Neural progenitor cell (in vitro differentiated cells): ENCODE measurements around the gene CACNA1B. TPM values are rescaled to one million over a fixed set of nuclear protein-coding genes. Genes with fewer than 3 reads are reported as not detected.

ENCODE experiments used
- DNase-seq: peaks from one replicate; pipeline ENCODE4 v3.0.0-alpha.2; 2016; ENCODE audit warnings: low spot score
- H2AFZ ChIP-seq: fragments of 200-600 bp; sonication (generic); replicated peaks from 2 replicates; pipeline ENCODE4 v1.6.1; 2016; ENCODE audit warnings: antibody characterized with exemption
- H3F3A ChIP-seq: fragments of 200-600 bp; sonication (generic); 2 replicates; pipeline ENCODE4 v1.6.1; 2016; ENCODE audit warnings: antibody characterized with exemption, low read depth
- H3K27ac ChIP-seq: fragments of 200-600 bp; sonication (generic); 2 replicates; pipeline ENCODE4 v1.5.1; 2016; ENCODE audit warnings: mild to moderate bottlenecking
- H3K27me3 ChIP-seq: fragments of 200-600 bp; sonication (generic); 2 replicates; pipeline ENCODE4 v1.6.1; 2016; ENCODE audit warnings: mild to moderate bottlenecking, moderate library complexity
- H3K36me3 ChIP-seq: fragments of 200-600 bp; sonication (generic); 2 replicates; pipeline ENCODE4 v1.5.1; 2016
- H3K4me1 ChIP-seq: fragments of 200-600 bp; sonication (generic); 2 replicates; pipeline ENCODE4 v1.6.1; 2016; ENCODE audit warnings: mixed run types
- H3K4me2 ChIP-seq: fragments of 200-600 bp; sonication (generic); 2 replicates; pipeline ENCODE4 v1.6.1; 2016
- H3K4me3 ChIP-seq: fragments of 200-600 bp; sonication (generic); 2 replicates; pipeline ENCODE4 v1.5.1; 2016
- H3K79me2 ChIP-seq: fragments of 200-600 bp; sonication (generic); 2 replicates; pipeline ENCODE4 v1.6.1; 2016; ENCODE audit warnings: low read depth
- H3K9ac ChIP-seq: fragments of 200-600 bp; sonication (generic); 2 replicates; pipeline ENCODE4 v1.6.1; 2016
- H3K9me3 ChIP-seq: fragments of 200-600 bp; sonication (generic); 2 replicates; pipeline ENCODE4 v1.5.1; 2016; ENCODE audit warnings: low read depth
- H4K20me1 ChIP-seq: fragments of 200-600 bp; sonication (generic); 2 replicates; pipeline ENCODE4 v1.6.1; 2016; ENCODE audit warnings: low read depth
- H3K27ac Mint-ChIP-seq: 3 replicates; pipeline ENCODE4 v1.8.0; 2021; ENCODE audit warnings: mixed read lengths
- H3K27me3 Mint-ChIP-seq: 2 replicates; pipeline ENCODE4 v1.8.0; 2022; ENCODE audit warnings: low read depth, mild to moderate bottlenecking, inconsistent platforms, moderate library complexity, mixed read lengths; ENCODE audit not compliant: insufficient read depth
- H3K36me3 Mint-ChIP-seq: 3 replicates; pipeline ENCODE4 v1.8.0; 2021; ENCODE audit warnings: mixed read lengths
- H3K4me1 Mint-ChIP-seq: 3 replicates; pipeline ENCODE4 v1.8.0; 2021; ENCODE audit warnings: mixed read lengths
- H3K4me3 Mint-ChIP-seq: 3 replicates; pipeline ENCODE4 v1.8.0; 2021; ENCODE audit warnings: mild to moderate bottlenecking, moderate library complexity, mixed read lengths
- H3K9me3 Mint-ChIP-seq: 3 replicates; pipeline ENCODE4 v1.8.0; 2020; ENCODE audit warnings: mixed read lengths
- CTCF ChIP-seq: fragments of 200-600 bp; sonication (generic); IDR thresholded peaks from 2 replicates; pipeline ENCODE4 v1.5.1; 2017; ENCODE audit warnings: antibody characterized with exemption, mild to moderate bottlenecking
- EZH2 ChIP-seq: fragments of 200-600 bp; sonication (generic); IDR thresholded peaks from 2 replicates; pipeline ENCODE4 v1.6.1; 2017; ENCODE audit warnings: antibody characterized with exemption, mild to moderate bottlenecking, moderate library complexity
- EZH2phosphoT487 ChIP-seq: fragments of 200-600 bp; sonication (generic); IDR thresholded peaks from 2 replicates; pipeline ENCODE4 v1.6.1; 2017; ENCODE audit warnings: antibody characterized with exemption
- total RNA-seq: library from RNA; depleted of rRNA; stranded (reverse); fragments of >200 nt; gene quantifications from 2 replicates; pipeline ENCODE4 v1.2.3, GENCODE V29; 2015; ENCODE audit warnings: low replicate concordance

The CACNA1B gene
- total RNA-seq, 1 donor from 2014 or later, result 0.30 TPM

GRCh38 chr9:138074516-138074915 lies 196.9 kb downstream of the CACNA1B start:
- H3K4me2 ChIP-seq, result no peak overlapping the region
- no peak for DNase-seq

GRCh38 chr9:138075496-138075895 lies 197.9 kb downstream of the CACNA1B start:
- no peak overlapping the region for H2AFZ ChIP-seq
- Mint-ChIP-seq H3K9me3 (peaks cover 4% of the 10 kb centered on the region), H3K4me1 (peaks cover 10% of the 10 kb centered on the region), H3K27me3 (peaks cover 13% of the 10 kb centered on the region), H3K4me3 (no peak overlapping the region), H3K27ac (no peak overlapping the region), H3K36me3 (no peaks in the 10 kb centered on the region)
- no peak overlapping the region for H3K9ac ChIP-seq
- H3K79me2 ChIP-seq, result no peaks in the 10 kb centered on the region
- H4K20me1 ChIP-seq, result no peaks in the 10 kb centered on the region
- no peak overlapping the region for H3K27ac ChIP-seq
- H3K4me1 ChIP-seq, result peaks cover 7% of the 10 kb centered on the region
- no peak overlapping the region for H3K4me3 ChIP-seq
- H3K9me3 ChIP-seq, result no peaks in the 10 kb centered on the region
- DNase-seq, result no peak
- no peaks in the 10 kb centered on the region for H3K36me3 ChIP-seq
- no peak for TF ChIP-seq CTCF
- TF ChIP-seq EZH2, result no peak
- TF ChIP-seq EZH2phosphoT487, result no peak
- H3K27me3 ChIP-seq, result no peaks in the 10 kb centered on the region
- no peak overlapping the region for H3K4me2 ChIP-seq
- H3F3A ChIP-seq, result no peaks in the 10 kb centered on the region

More at GRCh38 chr9:138074516-138074915, 196.9 kb downstream of the CACNA1B start:
- Histone ChIP-seq H3K9ac (no peak overlapping the region), H3F3A (no peaks in the 10 kb centered on the region), H3K4me1 (peaks cover 15% of the 10 kb centered on the region), H3K36me3 (no peaks in the 10 kb centered on the region), H2AFZ (no peak overlapping the region), H3K27ac (no peak overlapping the region), H3K27me3 (no peaks in the 10 kb centered on the region), H4K20me1 (no peaks in the 10 kb centered on the region), H3K4me3 (no peak overlapping the region), H3K79me2 (no peaks in the 10 kb centered on the region), H3K9me3 (no peaks in the 10 kb centered on the region)
- Mint-ChIP-seq H3K27ac (no peak overlapping the region), H3K9me3 (peaks cover 4% of the 10 kb centered on the region), H3K36me3 (no peaks in the 10 kb centered on the region), H3K4me3 (no peak overlapping the region), H3K27me3 (peaks cover 13% of the 10 kb centered on the region), H3K4me1 (peaks cover 16% of the 10 kb centered on the region)
- no peak for TF ChIP-seq EZH2
- no peak for TF ChIP-seq EZH2phosphoT487
- no peak for TF ChIP-seq CTCF

- H3K9me3 ChIP-seq, result no peaks in the 10 kb centered on the region
- peaks cover 7% of the 10 kb centered on the region for H3K4me1 ChIP-seq
- no peaks in the 10 kb centered on the region for H3K36me3 ChIP-seq
- Mint-ChIP-seq H3K27me3 (peaks cover 13% of the 10 kb centered on the region), H3K4me3 (no peak overlapping the region), H3K9me3 (peaks cover 4% of the 10 kb centered on the region), H3K4me1 (peaks cover 10% of the 10 kb centered on the region), H3K27ac (no peak overlapping the region), H3K36me3 (no peaks in the 10 kb centered on the region)
- no peak overlapping the region for H3K4me2 ChIP-seq
- no peak overlapping the region for H3K27ac ChIP-seq
- H4K20me1 ChIP-seq, result no peaks in the 10 kb centered on the region
- no peak overlapping the region for H3K9ac ChIP-seq
- H3K27me3 ChIP-seq, result no peaks in the 10 kb centered on the region
- H3K4me3 ChIP-seq, result no peak overlapping the region
- no peaks in the 10 kb centered on the region for H3K79me2 ChIP-seq
- no peak for TF ChIP-seq CTCF
- no peak for TF ChIP-seq EZH2
- no peak for TF ChIP-seq EZH2phosphoT487
- DNase-seq, result no peak
- no peak overlapping the region for H2AFZ ChIP-seq
- H3F3A ChIP-seq, result no peaks in the 10 kb centered on the region
These were observed 198.5 kb downstream of the CACNA1B start for GRCh38 chr9:138075961-138076649.
